NCI-H82 treated with DMSO at 0.1 percent for 48 hours (cell line): ENCODE data around the gene ARSG.
"Not testable (repeated sequence)": the region's sequence is repeated elsewhere in the genome, so short reads cannot be mapped to it uniquely, and the experiment has no call there.

Experiments used
- DNase-seq: peaks from one replicate; lab custom pipeline; 2025; ENCODE audit not compliant: unreplicated experiment; lab: John Stamatoyannopoulos, UW

The ARSG gene

DNA sequence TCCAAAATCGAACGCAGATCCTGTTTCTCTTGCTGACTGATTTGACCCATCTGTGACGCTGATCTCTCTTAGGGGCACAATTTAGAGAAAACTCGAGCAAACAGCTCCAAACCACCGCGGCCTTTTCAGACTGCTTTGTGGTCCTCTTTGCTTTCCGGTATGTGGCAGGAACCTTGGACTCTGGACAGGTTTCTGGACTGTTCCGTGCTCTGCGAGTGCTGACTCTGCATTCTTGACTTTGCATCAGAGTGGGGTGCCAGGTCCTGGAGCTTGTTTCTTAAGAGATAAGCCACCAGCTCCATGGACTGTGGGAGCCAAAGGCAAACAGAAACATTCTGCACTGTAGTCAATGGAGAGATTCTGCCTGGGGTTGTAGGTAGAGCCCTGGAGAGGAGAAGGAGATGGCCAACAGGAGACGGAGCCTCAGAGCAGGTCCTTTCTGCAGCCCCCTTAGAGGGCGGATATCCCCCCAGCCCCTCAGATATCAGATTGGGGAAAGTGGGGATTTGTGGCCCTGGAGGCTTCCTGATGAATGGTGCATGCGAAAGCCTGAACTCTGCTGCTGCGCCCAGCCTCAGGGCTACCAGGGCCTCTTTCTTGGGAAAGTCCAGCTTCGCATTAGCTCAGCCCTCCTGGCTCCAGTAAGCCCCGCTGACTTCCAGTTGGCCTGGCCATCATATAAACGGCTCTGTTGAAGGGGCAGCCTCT is 100.4 kb downstream of the ARSG start:
- DNase-seq = no peak

DNA sequence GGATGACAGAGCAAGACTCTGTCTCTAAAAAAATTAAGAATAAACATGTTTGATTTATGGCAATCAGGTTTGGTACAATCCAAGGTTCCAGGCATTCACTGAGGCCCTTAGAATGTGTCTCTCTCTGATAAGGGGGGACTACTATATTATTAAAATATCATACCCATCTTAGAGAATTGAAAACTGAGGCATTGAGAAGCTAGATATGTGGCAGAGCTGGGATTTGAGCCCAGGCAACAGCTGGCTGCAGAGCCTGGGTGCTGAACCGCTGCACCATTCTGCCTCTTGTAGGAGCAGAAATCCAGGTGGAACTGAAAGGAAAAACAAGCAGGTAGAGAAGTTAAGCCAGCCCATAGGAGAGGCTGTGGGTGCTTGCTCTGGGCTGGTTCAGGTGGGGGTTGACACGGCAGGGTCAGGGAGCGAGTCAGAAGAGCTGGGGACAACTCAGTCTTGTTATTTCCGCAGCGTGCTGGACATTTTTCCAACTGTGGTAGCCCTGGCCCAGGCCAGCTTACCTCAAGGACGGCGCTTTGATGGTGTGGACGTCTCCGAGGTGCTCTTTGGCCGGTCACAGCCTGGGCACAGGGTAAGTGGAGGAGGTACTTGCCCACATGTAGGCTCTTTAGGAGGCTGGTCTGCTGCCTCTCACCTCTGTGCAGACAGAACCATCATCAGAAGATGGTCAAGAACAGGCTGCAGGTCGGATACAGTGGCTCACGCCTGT is 103.5 kb downstream of the ARSG start:
- no peak for DNase-seq

DNA sequence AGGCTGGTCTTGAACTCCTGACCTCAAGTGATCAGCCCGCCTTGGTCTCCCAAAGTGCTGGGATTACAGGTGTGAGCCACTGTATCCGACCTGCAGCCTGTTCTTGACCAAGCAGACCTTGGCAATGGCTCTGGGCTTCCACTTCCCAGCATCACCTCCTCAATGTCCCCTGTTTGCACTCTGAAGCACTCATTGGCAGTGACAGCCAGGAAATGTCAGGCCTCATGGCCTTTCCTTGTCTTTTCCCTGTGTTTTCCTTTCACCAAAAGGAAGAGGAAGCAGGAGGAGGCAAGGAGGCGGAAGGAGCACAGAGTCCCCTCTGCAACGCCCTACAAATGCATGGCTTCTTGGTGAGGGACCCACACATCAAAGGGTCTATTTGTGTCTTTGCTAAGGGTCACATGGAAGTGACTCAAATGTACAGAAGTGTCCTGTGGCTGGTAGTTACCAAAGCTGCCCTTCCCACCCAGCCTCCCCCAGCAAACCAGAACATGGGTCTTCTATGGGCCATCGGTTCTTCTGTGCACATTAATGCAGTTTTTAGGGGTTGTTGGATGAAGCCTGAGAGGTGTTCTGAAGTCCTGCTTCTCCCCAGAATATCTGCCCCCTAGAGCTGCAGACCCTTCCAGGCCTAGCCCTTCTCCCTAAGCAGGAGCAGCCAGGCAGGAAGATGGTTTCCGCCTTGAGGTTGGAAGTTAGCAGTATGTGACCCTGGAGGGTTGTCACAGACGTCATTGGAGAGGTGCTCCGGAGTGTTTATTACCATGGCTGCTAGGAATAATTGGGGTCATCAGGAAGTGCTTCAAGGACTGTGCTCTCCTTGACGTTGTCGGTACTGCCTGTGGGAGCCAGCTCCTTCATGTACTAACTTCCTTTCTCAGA is 105.2 kb downstream of the ARSG start:
- no peak for DNase-seq

DNA sequence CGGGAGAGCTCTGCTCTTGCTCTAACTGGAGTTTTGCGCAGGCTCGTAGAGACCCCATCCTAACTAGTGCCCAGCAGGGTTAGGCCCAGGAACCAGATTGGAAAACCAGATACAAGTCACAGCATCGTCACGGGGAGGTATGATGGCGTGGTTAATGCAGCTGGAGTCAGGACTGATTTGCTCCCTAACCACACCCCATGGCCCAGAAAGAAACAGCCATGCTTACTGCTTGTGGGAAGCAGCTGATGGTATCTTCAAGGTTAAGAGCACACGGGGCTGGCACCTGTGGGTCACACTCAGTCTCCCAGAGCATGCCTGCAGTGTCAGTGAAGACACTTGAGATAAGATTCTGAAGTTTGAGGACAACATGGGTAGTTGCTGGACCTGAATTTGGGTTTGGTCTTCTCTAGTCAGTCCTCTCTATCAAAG is 105.8 kb downstream of the ARSG start:
- no peak for DNase-seq

DNA sequence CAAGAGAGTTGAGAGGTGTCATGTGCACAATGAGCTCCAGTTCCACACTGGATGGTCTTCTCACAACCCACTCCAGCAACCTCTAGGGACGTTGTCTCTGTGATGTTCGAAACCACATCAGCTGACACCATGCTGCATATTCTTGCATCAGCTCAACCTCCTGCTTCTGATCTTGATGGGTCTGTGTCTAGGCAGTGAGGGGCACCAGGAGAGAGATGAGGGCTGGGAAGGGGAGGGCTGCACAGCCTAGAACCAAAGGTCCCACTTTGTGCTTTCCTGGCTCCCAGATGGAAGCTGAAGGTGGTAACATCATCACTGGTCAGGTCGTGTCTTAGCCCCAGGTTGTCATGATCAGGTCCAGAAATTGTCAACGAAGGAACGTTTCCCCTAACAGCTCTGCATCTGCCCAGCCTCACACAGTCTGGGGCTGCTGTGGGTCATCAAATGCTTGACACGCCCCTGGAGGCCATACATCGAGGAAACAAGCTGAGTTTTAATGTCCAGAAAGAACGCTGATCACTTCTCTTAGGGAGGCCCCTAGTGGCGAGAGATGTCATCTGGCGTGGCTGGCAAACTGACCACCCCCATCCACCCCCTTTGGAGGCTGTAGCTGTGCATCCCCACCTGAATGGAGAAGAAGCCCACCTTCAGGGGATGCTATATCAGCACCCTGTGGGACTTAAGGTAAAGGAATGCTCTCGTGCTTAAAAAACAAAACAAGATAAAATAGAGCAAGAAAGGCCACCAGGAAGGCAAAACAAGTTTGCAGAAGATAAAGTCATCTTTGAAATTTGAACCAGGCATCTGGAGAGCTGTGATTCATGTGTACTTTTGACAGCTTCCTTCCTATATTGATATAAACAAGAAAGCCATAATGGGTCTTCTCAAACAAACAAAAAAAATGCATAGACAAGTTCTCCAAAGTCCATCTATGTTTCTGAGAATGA is 107.7 kb downstream of the ARSG start:
- peak; percentile 54 for DNase-seq

DNA sequence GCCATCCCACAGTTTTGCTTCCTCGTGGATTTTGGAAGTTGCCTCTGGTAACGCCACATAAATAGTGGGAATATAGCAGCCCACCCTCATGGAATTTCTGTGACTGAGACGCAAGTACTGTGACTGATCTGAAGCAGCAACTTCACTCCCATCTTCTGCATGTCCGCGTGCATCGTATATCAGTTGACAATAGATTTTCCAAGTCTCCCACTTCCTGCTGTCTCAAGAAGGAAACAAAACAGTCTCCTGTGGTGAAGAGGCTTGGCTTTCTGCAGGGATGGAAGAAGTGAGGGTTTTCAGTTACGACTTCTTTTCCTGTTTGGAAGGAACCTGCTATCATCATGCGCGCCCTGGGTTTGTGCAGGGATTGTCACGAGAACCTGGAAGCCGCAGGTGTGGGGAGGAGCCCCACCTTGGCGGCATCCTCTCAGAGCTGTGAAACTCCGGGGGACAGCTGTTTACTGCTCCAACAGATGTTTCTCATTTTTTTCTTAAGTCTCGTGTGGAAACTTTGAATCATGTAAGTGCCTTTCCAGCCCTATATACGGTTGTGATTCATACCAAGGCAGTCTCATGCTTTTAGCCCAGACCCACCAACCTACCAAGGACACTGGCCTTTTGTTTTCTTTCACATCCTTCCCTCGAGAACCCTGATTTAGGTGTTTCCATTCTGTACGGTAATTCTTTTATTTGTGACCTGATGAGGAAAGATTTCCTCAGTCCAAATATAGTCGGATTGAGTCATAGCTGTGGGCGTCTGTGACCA is 108.5 kb downstream of the ARSG start:
- no peak for DNase-seq

DNA sequence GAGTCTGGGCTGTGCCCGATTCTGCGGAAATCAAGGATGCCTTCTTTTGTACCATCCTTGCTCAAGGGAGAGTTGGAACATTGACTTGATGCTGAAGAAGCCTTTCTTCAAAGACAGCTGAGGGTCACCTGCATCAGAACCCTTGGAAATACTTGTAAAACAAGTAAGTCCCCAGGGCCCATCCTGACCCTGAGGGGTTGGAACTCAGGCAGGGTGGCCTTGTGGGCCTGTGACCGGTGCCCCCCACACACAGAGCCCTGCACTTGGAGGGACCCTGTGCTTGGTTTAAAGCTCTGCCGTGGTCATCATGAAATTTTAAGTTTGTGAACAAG is 109.1 kb downstream of the ARSG start:
- DNase-seq = no peak

DNA sequence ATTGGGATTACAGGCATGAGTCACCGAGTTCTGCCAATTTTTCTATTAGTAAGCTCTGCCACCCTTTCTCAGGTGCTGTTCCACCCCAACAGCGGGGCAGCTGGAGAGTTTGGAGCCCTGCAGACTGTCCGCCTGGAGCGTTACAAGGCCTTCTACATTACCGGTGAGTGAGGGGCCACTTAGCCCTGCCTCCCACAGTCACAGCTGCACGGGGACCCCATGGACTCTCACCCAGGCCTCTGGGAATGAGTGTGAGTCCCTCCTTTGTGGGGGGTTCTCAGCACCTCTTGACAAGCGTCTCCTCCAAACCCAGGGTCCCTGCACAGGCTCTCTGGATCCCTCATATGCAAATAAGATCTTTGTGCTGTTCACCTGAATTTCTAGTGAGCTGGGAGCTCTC is 110.0 kb downstream of the ARSG start:
- DNase-seq = no peak

DNA sequence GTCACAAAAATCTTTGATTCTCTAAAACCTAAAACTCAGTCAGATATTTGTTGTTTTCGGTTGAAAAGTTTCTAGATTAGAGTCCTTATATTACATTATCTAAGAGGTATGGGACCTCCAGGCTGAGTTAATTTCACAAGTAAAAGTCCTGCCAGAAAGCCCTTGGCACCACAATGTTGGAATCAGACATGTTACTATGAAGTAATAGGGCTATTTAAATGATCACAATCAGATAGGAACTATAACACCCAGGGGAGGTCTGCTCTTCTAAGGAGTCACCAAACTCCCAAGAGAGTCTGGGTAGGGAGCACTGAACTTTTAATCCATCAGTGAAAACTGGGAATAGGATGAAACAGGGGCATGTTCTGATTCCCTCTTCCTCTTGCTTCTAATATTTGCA is 111.8 kb downstream of the ARSG start:
- DNase-seq = no peak

DNA sequence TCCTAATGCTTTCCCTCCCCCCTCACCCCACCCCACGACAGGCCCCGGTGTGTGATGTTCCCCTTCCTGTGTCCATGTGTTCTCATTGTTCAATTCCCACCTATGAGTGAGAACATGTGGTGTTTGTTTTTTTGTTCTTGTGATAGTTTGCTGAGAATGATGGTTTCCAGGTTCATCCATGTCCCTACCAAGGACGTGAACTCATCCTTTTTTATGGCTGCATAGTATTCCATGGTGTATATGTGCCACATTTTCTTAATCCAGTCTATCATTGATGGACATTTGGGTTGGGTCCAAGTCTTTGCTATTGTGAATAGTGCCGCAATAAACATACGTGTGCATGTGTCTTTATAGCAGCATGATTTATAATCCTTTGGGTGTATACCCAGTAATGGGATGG is 112.5 kb downstream of the ARSG start:
- not testable (repeated sequence) for DNase-seq

DNA sequence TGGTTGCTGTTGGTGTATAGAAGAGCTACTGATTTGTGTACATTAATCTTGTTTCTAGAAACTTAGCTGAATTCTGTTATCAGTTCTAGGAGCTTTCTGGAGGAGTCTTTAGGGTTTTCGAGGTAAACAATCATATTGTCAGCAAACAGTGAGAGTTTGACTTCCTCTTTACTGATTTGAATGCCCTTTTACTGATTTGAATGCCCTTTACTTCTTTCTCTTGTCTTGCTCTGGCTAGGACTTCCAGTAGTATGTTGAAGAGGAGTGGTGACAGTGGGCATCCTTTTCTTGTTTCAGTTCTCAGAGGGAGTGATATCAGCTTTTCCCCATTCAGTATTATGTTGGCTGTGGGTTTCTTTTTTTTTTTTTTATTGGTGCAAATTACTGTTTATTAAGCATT is 116.4 kb downstream of the ARSG start:
- DNase-seq = not testable (repeated sequence)

DNA sequence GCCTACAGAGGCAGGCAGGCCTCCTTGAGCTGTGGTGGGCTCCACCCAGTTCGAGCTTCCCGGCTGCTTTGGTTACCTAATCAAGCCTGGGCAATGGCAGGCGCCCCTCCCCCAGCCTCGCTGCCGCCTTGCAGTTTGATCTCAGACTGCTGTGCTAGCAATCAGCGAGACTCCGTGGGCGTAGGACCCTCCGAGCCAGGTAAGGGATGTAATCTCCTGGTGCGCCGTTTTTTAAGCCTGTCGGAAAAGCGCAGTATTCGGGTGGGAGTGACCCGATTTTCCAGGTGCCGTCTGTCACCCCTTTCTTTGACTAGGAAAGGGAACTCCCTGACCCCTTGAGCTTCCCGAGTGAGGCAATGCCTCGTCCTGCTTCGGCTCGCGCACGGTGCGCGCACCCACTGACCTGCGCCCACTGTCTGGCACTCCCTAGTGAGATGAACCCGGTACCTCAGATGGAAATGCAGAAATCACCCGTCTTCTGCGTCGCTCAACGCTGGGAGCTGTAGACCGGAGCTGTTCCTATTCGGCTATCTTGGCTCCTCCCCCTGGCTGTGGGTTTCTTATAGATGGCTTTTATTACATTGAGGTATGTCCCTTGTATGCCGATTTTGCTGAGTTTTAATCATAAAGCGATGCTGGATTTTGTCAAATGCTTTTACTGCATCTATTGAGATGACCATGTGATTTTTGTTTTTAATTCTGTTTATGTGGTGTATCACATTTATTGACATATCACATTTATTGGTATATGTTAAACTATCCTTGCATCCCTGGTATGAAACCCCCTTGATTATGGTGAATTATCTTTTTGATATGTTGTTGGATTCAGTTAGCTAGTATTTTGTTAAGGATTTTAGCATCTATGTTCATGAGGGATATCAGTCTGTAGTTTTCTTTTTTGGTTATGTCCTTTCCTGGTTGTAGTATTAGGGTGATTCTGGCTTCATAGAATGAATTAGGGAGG is 122.6 kb downstream of the ARSG start:
- DNase-seq = not testable (repeated sequence)

DNA sequence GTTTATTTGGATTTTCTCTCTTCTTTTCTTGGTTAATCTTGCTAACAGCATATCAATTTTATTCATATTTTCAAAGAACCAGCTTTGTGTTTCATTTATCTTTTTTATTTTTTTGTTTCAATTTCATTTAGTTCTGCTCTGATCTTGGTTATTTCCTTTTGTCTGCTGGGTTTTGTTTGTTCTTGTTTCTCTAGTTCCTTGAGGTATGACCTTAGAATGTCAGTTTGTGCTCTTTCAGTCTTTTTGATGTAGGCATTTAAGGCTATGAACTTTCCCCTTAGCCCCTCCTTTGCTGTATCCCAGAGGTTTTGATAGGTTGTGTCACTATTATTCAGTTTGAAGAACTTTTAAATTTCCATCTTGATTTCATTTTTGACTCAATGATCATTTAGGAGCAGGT is 123.6 kb downstream of the ARSG start:
- not testable (repeated sequence) for DNase-seq

DNA sequence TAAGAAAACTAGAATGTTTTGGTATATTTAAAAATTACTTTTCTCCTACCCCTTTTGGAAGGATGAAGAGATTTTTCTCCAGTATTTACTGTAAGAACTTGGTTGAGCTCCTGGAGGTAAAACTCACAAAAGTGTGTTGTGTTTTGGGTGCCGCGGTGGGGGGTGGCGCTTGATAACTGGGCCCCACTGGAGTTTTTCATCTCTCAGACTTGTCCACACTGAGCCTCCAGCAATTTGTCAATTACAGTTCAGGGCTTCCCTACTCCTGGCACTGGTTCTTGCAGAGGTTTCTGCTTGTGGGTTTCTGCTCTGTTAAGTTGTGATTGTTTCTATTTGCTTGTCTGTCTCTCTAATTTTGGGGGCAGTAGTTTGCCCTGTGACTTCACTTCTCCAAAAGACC is 126.0 kb downstream of the ARSG start:
- no peak for DNase-seq

DNA sequence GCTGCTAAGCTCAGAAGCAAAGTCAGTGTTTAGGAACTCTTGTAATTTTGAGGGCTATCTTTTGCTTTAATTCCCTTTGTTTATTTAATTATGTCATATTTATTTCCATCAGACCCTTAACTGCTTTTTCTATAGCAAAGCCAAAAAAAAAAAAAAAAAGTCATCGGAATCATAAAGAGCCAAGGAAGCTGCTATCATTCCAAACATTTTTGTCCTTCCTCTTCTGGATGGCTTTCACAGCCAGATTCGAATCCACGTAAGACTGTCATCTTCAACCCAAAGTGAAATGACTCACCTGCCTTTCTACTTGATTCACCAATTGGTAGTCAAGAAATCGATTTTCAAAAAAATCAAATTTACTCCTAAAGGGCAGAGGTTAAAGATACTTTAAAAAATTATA is 127.6 kb downstream of the ARSG start:
- no peak for DNase-seq

DNA sequence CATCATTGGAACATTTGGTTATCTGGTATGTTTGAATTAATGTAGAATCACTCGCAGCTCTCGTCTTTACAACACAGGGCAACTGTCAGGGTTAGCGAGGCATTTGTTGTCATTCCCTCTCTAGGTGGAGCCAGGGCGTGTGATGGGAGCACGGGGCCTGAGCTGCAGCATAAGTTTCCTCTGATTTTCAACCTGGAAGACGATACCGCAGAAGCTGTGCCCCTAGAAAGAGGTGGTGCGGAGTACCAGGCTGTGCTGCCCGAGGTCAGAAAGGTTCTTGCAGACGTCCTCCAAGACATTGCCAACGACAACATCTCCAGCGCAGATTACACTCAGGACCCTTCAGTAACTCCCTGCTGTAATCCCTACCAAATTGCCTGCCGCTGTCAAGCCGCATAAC is 128.8 kb downstream of the ARSG start:
- no peak for DNase-seq

DNA sequence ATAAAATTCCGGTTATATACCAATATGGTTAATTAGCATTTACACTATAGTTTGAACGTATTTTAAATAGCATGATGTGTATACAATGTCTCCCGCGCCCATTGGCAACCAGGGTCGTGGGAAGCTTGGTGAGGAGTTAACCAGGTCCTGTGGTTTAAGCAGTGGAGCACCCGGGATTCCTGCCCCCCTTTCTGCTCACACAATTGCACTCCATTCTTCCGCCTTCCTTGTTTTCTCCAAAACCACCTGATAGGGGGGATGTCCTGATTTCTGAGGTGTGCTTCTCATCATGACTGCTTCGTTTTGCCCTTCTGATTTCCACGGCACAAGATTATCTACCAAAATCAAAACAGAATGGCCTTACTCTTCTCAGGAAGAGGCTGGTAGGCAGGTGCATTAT is 130.2 kb downstream of the ARSG start:
- DNase-seq = no peak

DNA sequence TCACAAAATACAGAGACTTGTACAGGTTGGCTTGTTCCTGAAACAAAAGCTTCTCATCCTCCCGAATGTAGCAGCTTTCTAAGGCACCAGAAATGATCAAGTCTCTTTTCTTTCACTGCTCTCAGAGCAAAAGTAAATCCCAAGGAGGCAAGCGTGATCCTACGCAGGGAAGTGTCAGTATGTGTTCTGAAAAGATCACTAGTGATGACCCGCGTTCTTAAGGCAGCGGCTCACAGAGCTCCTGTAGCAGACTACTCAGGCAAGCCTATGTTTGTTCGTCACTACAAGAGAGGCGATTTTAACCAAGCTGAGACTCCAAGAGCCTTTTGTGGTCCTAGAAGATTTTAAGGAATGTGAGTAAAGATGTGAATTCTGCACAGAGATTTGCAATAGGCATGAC is 131.5 kb downstream of the ARSG start:
- no peak for DNase-seq

DNA sequence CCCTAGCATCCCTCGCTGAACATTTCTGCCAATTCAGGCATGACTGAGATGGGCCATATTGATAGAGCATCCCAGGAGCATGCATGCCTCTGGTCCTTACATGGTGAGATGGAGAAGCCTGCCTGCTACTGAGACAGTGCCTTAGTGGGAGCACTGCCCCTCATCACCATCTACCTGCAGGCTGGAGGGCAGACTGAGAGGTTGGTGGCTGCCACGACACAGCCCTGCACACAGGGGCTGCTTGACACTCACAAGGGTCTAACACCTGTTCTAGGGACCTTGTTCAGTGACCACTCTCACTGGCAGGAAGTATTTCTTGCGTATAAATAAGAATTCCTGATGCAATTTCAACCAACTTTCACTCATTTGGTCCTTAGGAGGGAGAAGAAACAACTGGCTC is 132.0 kb downstream of the ARSG start:
- DNase-seq = no peak
